Thoracic aorta (tissue), 2 donors: ENCODE measurements around the gene NAV2. TPM values are rescaled to one million over a fixed set of nuclear protein-coding genes. Genes with fewer than 3 reads are reported as not detected.

Experiments
- ATAC-seq: fragments of 150-250 bp; one replicate; pipeline ENCODE4 v1.8.0; 2017; ENCODE audit warnings: low read depth; ENCODE audit not compliant: insufficient number of reproducible peaks, low FRiP score
- DNase-seq: peaks from one replicate; pipeline ENCODE4 v3.0.0-alpha.2; 2020; ENCODE audit warnings: low spot score
- H3K27ac ChIP-seq, 2 donors: fragments of 200-600 bp; sonication (generic); 1 replicate in 1 of 2; 2 replicates in 1 of 2; pipeline ENCODE4 v1.5.1; 2016; ENCODE audit warnings: mild to moderate bottlenecking in 2 of 2, moderate library complexity in 2 of 2
- H3K27me3 ChIP-seq: fragments of 200-600 bp; sonication (generic); replicated peaks from 2 replicates; pipeline ENCODE4 v1.6.0; 2016; ENCODE audit warnings: mild to moderate bottlenecking; ENCODE audit not compliant: insufficient read depth
- H3K36me3 ChIP-seq: fragments of 200-600 bp; sonication (generic); one replicate; pipeline ENCODE4 v1.5.1; 2016
- H3K4me1 ChIP-seq, 2 donors: fragments of 200-600 bp; sonication (generic); 1 replicate in 1 of 2; 2 replicates in 1 of 2; pipeline versions ENCODE4 v1.5.1 to v1.6.0; 2016; ENCODE audit warnings: low read depth in 2 of 2, mild to moderate bottlenecking in 1 of 2; ENCODE audit not compliant: control insufficient read depth in 1 of 2
- H3K4me3 ChIP-seq: fragments of 200-600 bp; sonication (generic); 2 replicates; pipeline ENCODE4 v1.5.1; 2016; ENCODE audit warnings: mild to moderate bottlenecking
- H3K9me3 ChIP-seq: fragments of 200-600 bp; sonication (generic); 2 replicates; pipeline ENCODE4 v1.5.1; 2016
- CTCF ChIP-seq: fragments of 200-600 bp; sonication (generic); IDR thresholded peaks from one replicate; pipeline ENCODE4 v1.5.1; 2019; ENCODE audit warnings: antibody characterized with exemption
- total RNA-seq, 2 donors: library from RNA; depleted of rRNA; stranded (reverse); fragments of >200 nt; gene quantifications; one replicate each; pipeline versions ENCODE4 v1.1.0 to v1.2.3, GENCODE V29; 2016

Gene NAV2
- total RNA-seq, 2 donors from 2014 or later = 125 to 230 TPM

GRCh38 chr11:19880088-19880345 is 167.4 kb downstream of the NAV2 start:
- Histone ChIP-seq H3K27ac (no peak overlapping the region), H3K36me3 (peaks cover 45% of the 10 kb centered on the region), H3K4me3 (no peak overlapping the region), H3K27me3 (no peaks in the 10 kb centered on the region), H3K4me1 (peaks cover 9 to 28% of the 10 kb centered on the region in 2 donors), H3K9me3 (no peaks in the 10 kb centered on the region)
- no peak for DNase-seq
- no peak for ATAC-seq
- TF ChIP-seq CTCF = no peak

GRCh38 chr11:19881177-19881576 is 168.5 kb downstream of the NAV2 start:
- Histone ChIP-seq H3K4me1 (peaks cover 9 to 28% of the 10 kb centered on the region in 2 donors), H3K27ac (no peak overlapping the region), H3K4me3 (no peak overlapping the region), H3K9me3 (no peaks in the 10 kb centered on the region), H3K27me3 (no peaks in the 10 kb centered on the region), H3K36me3 (peaks cover 47% of the 10 kb centered on the region)
- TF ChIP-seq CTCF = no peak
- DNase-seq (no peak), ATAC-seq (no peak)

- H3K4me3 ChIP-seq = no peak overlapping the region
- ATAC-seq (no peak), DNase-seq (no peak)
- H3K36me3 ChIP-seq = peaks cover 53% of the 10 kb centered on the region
- H3K4me1 ChIP-seq = peaks cover 9 to 28% of the 10 kb centered on the region in 2 donors
- no peaks in the 10 kb centered on the region for H3K27me3 ChIP-seq
- TF ChIP-seq CTCF = no peak
- no peak overlapping the region for H3K27ac ChIP-seq
- H3K9me3 ChIP-seq = no peaks in the 10 kb centered on the region
These were observed 169.7 kb downstream of the NAV2 start for GRCh38 chr11:19882356-19882755.

- peaks cover 53% of the 10 kb centered on the region for H3K36me3 ChIP-seq
- no peak for ATAC-seq
These were observed 173.9 kb downstream of the NAV2 start for GRCh38 chr11:19886498-19886897.

GRCh38 chr11:19887842-19888241 is 175.2 kb downstream of the NAV2 start:
- Histone ChIP-seq H3K36me3 (peaks cover 43% of the 10 kb centered on the region), H3K9me3 (no peaks in the 10 kb centered on the region), H3K4me1 (peaks cover 14 to 38% of the 10 kb centered on the region in 2 donors), H3K27ac (no peak overlapping the region), H3K4me3 (no peak overlapping the region), H3K27me3 (no peaks in the 10 kb centered on the region)
- TF ChIP-seq CTCF = no peak
- DNase-seq = no peak
- ATAC-seq = no peak

More at GRCh38 chr11:19886498-19886897, 173.9 kb downstream of the NAV2 start:
- Histone ChIP-seq H3K4me3 (no peak overlapping the region), H3K27ac (no peak overlapping the region), H3K4me1 (peaks cover 3 to 27% of the 10 kb centered on the region in 2 donors), H3K9me3 (no peaks in the 10 kb centered on the region), H3K27me3 (no peaks in the 10 kb centered on the region)
- TF ChIP-seq CTCF = no peak
- DNase-seq = no peak
